IMR-90 (cell line): ENCODE results near the gene ZBTB7B. TPM values are rescaled to one million over a fixed set of nuclear protein-coding genes. Genes with fewer than 3 reads are reported as not detected.

ENCODE experiments used
- ATAC-seq: fragments of 200-7000 bp; cut with Tn5 transposase; 2 replicates; pipeline ENCODE4 v1.9.1; 2020; ENCODE audit warnings: low read depth, mild to moderate bottlenecking, moderate library complexity
- BruUV-seq: library from RNA; stranded (reverse); fragments of 400-500 nt; replicated peaks from 2 replicates; lab custom pipeline; 2021; lab: Mats Ljungman, UMichigan
- CTCF ChIA-PET: fragments of 300-600 bp; formaldehyde crosslinking; extraction: SDS; loops from one replicate; lab custom pipeline; 2021; ENCODE audit warnings: antibody characterized with exemption; lab: Yijun Ruan, JAX
- POLR2A ChIA-PET: fragments of 300-600 bp; sonication (Branson Sonifier 250); formaldehyde crosslinking; loops from one replicate; lab custom pipeline; 2022; ENCODE audit warnings: antibody characterized with exemption; ENCODE audit not compliant: unreplicated experiment; lab: Charles Lee
- DNase-seq: peaks from one replicate; pipeline ENCODE4 v3.0.0; 2013
- H2AFZ ChIP-seq: replicated peaks from 2 replicates; pipeline ENCODE3; 2013; ENCODE audit warnings: low read length, mild to moderate bottlenecking; ENCODE audit not compliant: poor library complexity
- H2AK5ac ChIP-seq: 2 replicates; pipeline ENCODE4 v1.6.1; 2013; ENCODE audit warnings: low read depth, low read length, inconsistent platforms
- H2AK9ac ChIP-seq: replicated peaks from 2 replicates; pipeline ENCODE3; 2013; ENCODE audit warnings: mild to moderate bottlenecking, low read depth, low read length, moderate library complexity; ENCODE audit not compliant: poor library complexity
- H2BK120ac ChIP-seq: 2 replicates; pipeline ENCODE4 v1.6.1; 2013; ENCODE audit warnings: low read depth, low read length, inconsistent platforms
- H2BK15ac ChIP-seq: 3 replicates; pipeline ENCODE4 v1.6.1; 2013; ENCODE audit warnings: low read depth, low read length, inconsistent platforms
- H2BK20ac ChIP-seq: 2 replicates; pipeline ENCODE4 v1.6.1; 2013; ENCODE audit warnings: low read depth, mild to moderate bottlenecking, inconsistent platforms, low read length, moderate library complexity
- H2BK5ac ChIP-seq: 2 replicates; pipeline ENCODE4 v1.6.1; 2013; ENCODE audit warnings: mild to moderate bottlenecking, low read depth, low read length, inconsistent platforms; ENCODE audit not compliant: poor library complexity, severe bottlenecking
- H3K14ac ChIP-seq: replicated peaks from 2 replicates; pipeline ENCODE4 v1.6.1; 2013; ENCODE audit warnings: low read depth, low read length, inconsistent platforms
- H3K18ac ChIP-seq: 2 replicates; pipeline ENCODE4 v1.6.1; 2013; ENCODE audit warnings: low read depth, low read length, control low read depth
- H3K23ac ChIP-seq: 2 replicates; pipeline ENCODE4 v1.6.1; 2013; ENCODE audit warnings: low read depth, low read length, inconsistent platforms
- H3K27ac ChIP-seq: 2 replicates; pipeline ENCODE4 v1.5.1; 2013; ENCODE audit warnings: mild to moderate bottlenecking, control low read depth, low read length; ENCODE audit not compliant: insufficient read depth
- H3K27me3 ChIP-seq: 2 replicates; pipeline ENCODE4 v1.6.1; 2013; ENCODE audit warnings: low read length; ENCODE audit not compliant: control insufficient read depth, insufficient read depth
- H3K36me3 ChIP-seq: 2 replicates; pipeline ENCODE4 v1.6.1; 2013; ENCODE audit warnings: low read length, mixed read lengths; ENCODE audit not compliant: control insufficient read depth, insufficient read depth
- H3K4ac ChIP-seq: 2 replicates; pipeline ENCODE4 v1.6.1; 2013; ENCODE audit warnings: low read depth, low read length, inconsistent platforms
- H3K4me1 ChIP-seq: 2 replicates; pipeline ENCODE4 v1.6.1; 2013; ENCODE audit warnings: low read length, mixed read lengths; ENCODE audit not compliant: control insufficient read depth, insufficient read depth
- H3K4me2 ChIP-seq: 2 replicates; pipeline ENCODE4 v1.6.1; 2013; ENCODE audit warnings: low read depth, mild to moderate bottlenecking, control low read depth, low read length, moderate library complexity
- H3K4me3 ChIP-seq: 2 replicates; pipeline ENCODE4 v1.5.1; 2013; ENCODE audit warnings: low read depth, mild to moderate bottlenecking, control low read depth, low read length, moderate library complexity; ENCODE audit not compliant: insufficient read depth
- H3K56ac ChIP-seq: 2 replicates; pipeline ENCODE4 v1.6.1; 2013; ENCODE audit warnings: low read length, inconsistent platforms; ENCODE audit not compliant: insufficient read depth; ENCODE audit errors: extremely low read depth
- H3K79me1 ChIP-seq, 2 experiments: 2 replicates each; pipeline ENCODE4 v1.6.1; 2013; ENCODE audit warnings: low read length in 2 of 2, inconsistent platforms in 1 of 2, low read depth in 1 of 2
- H3K9ac ChIP-seq: 2 replicates; pipeline ENCODE4 v1.6.1; 2013; ENCODE audit warnings: low read depth, low read length, control low read depth
- H3K9me1 ChIP-seq: 2 replicates; pipeline ENCODE4 v1.6.1; 2013; ENCODE audit warnings: low read length, inconsistent platforms; ENCODE audit not compliant: insufficient read depth
- H3K9me3 ChIP-seq: 2 replicates; pipeline ENCODE4 v1.6.1; 2013; ENCODE audit warnings: low read length; ENCODE audit not compliant: control insufficient read depth, insufficient read depth
- H4K20me1 ChIP-seq: 2 replicates; pipeline ENCODE4 v1.6.1; 2013; ENCODE audit warnings: low read length, inconsistent platforms; ENCODE audit not compliant: insufficient read depth
- H4K5ac ChIP-seq: 2 replicates; pipeline ENCODE4 v1.6.1; 2013; ENCODE audit warnings: mild to moderate bottlenecking, low read depth, low read length, control low read depth
- H4K8ac ChIP-seq, 2 experiments: 2 replicates each; pipeline ENCODE4 v1.6.1; 2013; ENCODE audit warnings: low read depth in 2 of 2, low read length in 2 of 2, control low read depth in 1 of 2, inconsistent platforms in 1 of 2
- H4K91ac ChIP-seq: 2 replicates; pipeline ENCODE4 v1.6.1; 2013; ENCODE audit warnings: low read depth, low read length, inconsistent platforms; ENCODE audit not compliant: insufficient read depth
- BHLHE40 ChIP-seq: fragments of 150-350 bp; IDR thresholded peaks from 2 replicates; pipeline ENCODE4 v1.6.1; 2016; ENCODE audit warnings: mild to moderate bottlenecking, low read depth, low read length
- CEBPB ChIP-seq: IDR thresholded peaks from 2 replicates; pipeline ENCODE4 v1.6.1; 2012; ENCODE audit warnings: low read depth, low read length, improper control_type of control experiment
- CHD1 ChIP-seq: IDR thresholded peaks from 2 replicates; pipeline ENCODE4 v1.6.1; 2012; ENCODE audit warnings: low read depth, low read length, improper control_type of control experiment
- FOS ChIP-seq: fragments of 150-350 bp; IDR thresholded peaks from 2 replicates; pipeline ENCODE4 v1.6.1; 2016; ENCODE audit warnings: low read depth, low read length
- MAFK ChIP-seq: IDR thresholded peaks from 2 replicates; pipeline ENCODE4 v1.6.1; 2012; ENCODE audit warnings: low read depth, low read length, improper control_type of control experiment
- MAZ ChIP-seq: IDR thresholded peaks from 2 replicates; pipeline ENCODE4 v1.6.1; 2012; ENCODE audit warnings: low read depth, mild to moderate bottlenecking, low read length, improper control_type of control experiment, moderate library complexity, borderline replicate concordance
- MXI1 ChIP-seq: IDR thresholded peaks from 2 replicates; pipeline ENCODE4 v1.6.1; 2012; ENCODE audit warnings: low read depth, mild to moderate bottlenecking, low read length, moderate library complexity, borderline replicate concordance
- NFE2L2 ChIP-seq: fragments of 150-350 bp; IDR thresholded peaks from 2 replicates; pipeline ENCODE4 v1.6.1; 2016; ENCODE audit warnings: low read depth, mild to moderate bottlenecking, low read length
- POLR2A ChIP-seq: IDR thresholded peaks from 2 replicates; pipeline ENCODE4 v1.6.1; 2012; ENCODE audit warnings: mild to moderate bottlenecking, low read depth, low read length
- RCOR1 ChIP-seq: IDR thresholded peaks from 2 replicates; pipeline ENCODE4 v1.6.1; 2012; ENCODE audit warnings: mild to moderate bottlenecking, low read length, improper control_type of control experiment; ENCODE audit not compliant: insufficient replicate concordance
- RFX5 ChIP-seq: IDR thresholded peaks from 2 replicates; pipeline ENCODE4 v1.8.0; 2012; ENCODE audit warnings: low read depth, mild to moderate bottlenecking, low read length, moderate library complexity
- SMC3 ChIP-seq: fragments of 150-350 bp; IDR thresholded peaks from 2 replicates; pipeline ENCODE4 v1.6.1; 2016; ENCODE audit warnings: low read depth, mild to moderate bottlenecking, antibody characterized with exemption, low read length, moderate library complexity
- WGBS, 2 experiments: methylation state at CpG; one replicate each; pipeline versions ENCODE4 v1.1.5 to v1.1.7; 2013; ENCODE audit warnings: missing lambda C conversion rate in 2 of 2; ENCODE audit not compliant: insufficient read length in 1 of 2; ENCODE audit errors: extremely low coverage in 2 of 2; 5-methylcytosine and 5-hydroxymethylcytosine counted together
- dilution Hi-C: fragments of 300-500 bp; cut with HindIII; formaldehyde crosslinking; loops from one replicate; pipeline ENCODE4 v1.14.3; 2018; ENCODE audit warnings: low sequenced_read_pairs; ENCODE audit not compliant: unreplicated experiment
- in situ Hi-C: fragments of 300-500 bp; cut with MboI; formaldehyde crosslinking; loops from 3 replicates; pipeline ENCODE4 v1.14.3; 2019; ENCODE audit warnings: low sequenced_read_pairs, inconsistent platforms, mixed read lengths
- intact Hi-C: fragments of 100-400 bp; cut with micrococcal nuclease; formaldehyde crosslinking; loops from 2 replicates; pipeline ENCODE4 v1.10.0; 2022
- polyA plus RNA-seq, 3 experiments: library from polyadenylated mRNA; depleted of rRNA; stranded (reverse); fragments of >200 nt; gene quantifications; 2 replicates each; pipeline ENCODE4 v1.2.3, GENCODE V29; 2012; ENCODE audit warnings: low replicate concordance in 1 of 3
- total RNA-seq: library from RNA; depleted of rRNA; stranded (reverse); fragments of >200 nt; gene quantifications from 2 replicates; pipeline ENCODE4 v1.2.3, GENCODE V29; 2012
- TF ChIP-seq, protein P1 (sequence below): conservative IDR thresholded peaks from 2 replicates; pipeline ENCODE4 v1.5.1; 2012; ENCODE audit warnings: mild to moderate bottlenecking, low read depth, low read length, improper control_type of control experiment
- TF ChIP-seq, protein P2 (sequence below): fragments of 150-350 bp; IDR thresholded peaks from 2 replicates; pipeline ENCODE4 v1.6.1; 2017; ENCODE audit warnings: mild to moderate bottlenecking, antibody characterized with exemption, low read length, low read depth

The ZBTB7B gene
- total and polyA plus RNA-seq, 2 of the 4 experiments (the other 2 are of a cell fraction): 7.7 to 17.4 TPM

DNA sequence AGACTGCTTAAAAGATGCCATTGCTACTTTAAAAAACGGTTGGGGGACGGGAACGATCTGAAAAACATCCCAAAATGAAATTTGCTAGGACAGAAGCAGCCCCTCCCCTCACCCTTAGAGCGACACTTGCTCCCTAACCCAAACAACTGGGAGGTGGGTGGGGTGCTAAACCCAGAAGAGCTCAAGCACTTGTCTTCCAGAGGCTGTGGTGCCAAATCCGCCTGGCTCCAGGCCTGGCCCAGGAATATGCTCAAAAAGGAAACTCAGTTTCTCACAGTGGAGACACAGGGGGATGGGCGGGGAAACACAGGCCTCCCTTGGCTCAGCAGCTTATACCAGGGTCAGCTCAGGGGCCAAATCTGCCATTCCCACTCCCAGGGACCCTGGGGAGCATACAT, 46.1 kb upstream of the ZBTB7B start:
- Histone ChIP-seq H2BK120ac (no peak overlapping the region), H3K27ac (peak overlapping the region; percentile 29), H3K27me3 (no peaks in the 10 kb centered on the region), H2BK20ac (no peak overlapping the region), H4K91ac (peak overlapping the region; percentile 33; the same call in 1 of the 2 replicates), H3K36me3 (peaks cover 10% of the 10 kb centered on the region), H3K79me1 (peaks cover 18 to 58% of the 10 kb centered on the region in 2 experiments; a peak in 3 of 4 replicates), H4K5ac (peak overlapping the region; percentile 70), H3K9ac (peak overlapping the region; percentile 74), H2AK9ac (peak overlapping the region; percentile 81), H3K4ac (peak overlapping the region; percentile 26), H3K23ac (no peak overlapping the region; the same call in 1 of the 2 replicates), H3K4me3 (peak overlapping the region; percentile 59; the same call in 1 of the 2 replicates), H3K18ac (no peak overlapping the region), H4K8ac (peak overlapping the region; percentile 71 to 85), H2AK5ac (peak overlapping the region; percentile 15; the same call in 1 of the 2 replicates), H4K20me1 (peaks cover 17% of the 10 kb centered on the region), H3K14ac (0 out of 2 replicates have a peak overlapping the region, but pooled peaks have one; percentile 5), H3K9me1 (peaks cover 9% of the 10 kb centered on the region), H3K56ac (no peak overlapping the region), H3K4me1 (peaks cover 15% of the 10 kb centered on the region), H3K9me3 (no peaks in the 10 kb centered on the region), H2BK15ac (no peak overlapping the region), H3K4me2 (peak overlapping the region; percentile 92), H2BK5ac (no peak overlapping the region), H2AFZ (peak overlapping the region; percentile 86)
- CTCF ChIA-PET: interaction anchor here (0.8 to 1.5 kb wide), 4 partner anchors 7 to 217 kb away, joined by 3 to 7 read pairs (median 4); partner anchors contain the start of gene KRTCAP2
- dilution Hi-C loops: no loop called here
- TF ChIP-seq CEBPB: no peak
- TF ChIP-seq, protein P1, sequence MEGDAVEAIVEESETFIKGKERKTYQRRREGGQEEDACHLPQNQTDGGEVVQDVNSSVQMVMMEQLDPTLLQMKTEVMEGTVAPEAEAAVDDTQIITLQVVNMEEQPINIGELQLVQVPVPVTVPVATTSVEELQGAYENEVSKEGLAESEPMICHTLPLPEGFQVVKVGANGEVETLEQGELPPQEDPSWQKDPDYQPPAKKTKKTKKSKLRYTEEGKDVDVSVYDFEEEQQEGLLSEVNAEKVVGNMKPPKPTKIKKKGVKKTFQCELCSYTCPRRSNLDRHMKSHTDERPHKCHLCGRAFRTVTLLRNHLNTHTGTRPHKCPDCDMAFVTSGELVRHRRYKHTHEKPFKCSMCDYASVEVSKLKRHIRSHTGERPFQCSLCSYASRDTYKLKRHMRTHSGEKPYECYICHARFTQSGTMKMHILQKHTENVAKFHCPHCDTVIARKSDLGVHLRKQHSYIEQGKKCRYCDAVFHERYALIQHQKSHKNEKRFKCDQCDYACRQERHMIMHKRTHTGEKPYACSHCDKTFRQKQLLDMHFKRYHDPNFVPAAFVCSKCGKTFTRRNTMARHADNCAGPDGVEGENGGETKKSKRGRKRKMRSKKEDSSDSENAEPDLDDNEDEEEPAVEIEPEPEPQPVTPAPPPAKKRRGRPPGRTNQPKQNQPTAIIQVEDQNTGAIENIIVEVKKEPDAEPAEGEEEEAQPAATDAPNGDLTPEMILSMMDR: no peak
- TF ChIP-seq CHD1: no peak
- no peak for TF ChIP-seq BHLHE40
- TF ChIP-seq FOS: no peak
- no peak for TF ChIP-seq MAZ
- TF ChIP-seq NFE2L2: no peak
- TF ChIP-seq RCOR1: no peak
- TF ChIP-seq MAFK: no peak
- TF ChIP-seq RFX5: no peak
- no peak for TF ChIP-seq MXI1
- TF ChIP-seq SMC3: no peak
- TF ChIP-seq, protein P2, sequence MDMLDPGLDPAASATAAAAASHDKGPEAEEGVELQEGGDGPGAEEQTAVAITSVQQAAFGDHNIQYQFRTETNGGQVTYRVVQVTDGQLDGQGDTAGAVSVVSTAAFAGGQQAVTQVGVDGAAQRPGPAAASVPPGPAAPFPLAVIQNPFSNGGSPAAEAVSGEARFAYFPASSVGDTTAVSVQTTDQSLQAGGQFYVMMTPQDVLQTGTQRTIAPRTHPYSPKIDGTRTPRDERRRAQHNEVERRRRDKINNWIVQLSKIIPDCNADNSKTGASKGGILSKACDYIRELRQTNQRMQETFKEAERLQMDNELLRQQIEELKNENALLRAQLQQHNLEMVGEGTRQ: no peak
- TF ChIP-seq POLR2A: no peak
- intact Hi-C loops: loop anchor here (1.0 to 5.0 kb wide), 2 partner anchors 61 to 106 kb away; partner anchors contain the start of gene EFNA4
- WGBS, 2 experiments: no CpG with 5 or more reads among the region's 6 CpGs
- DNase-seq (no peak), ATAC-seq (no peak)
- in situ Hi-C loops: loop anchor here (10.0 kb wide), 1 partner anchor 98 kb away; the partner anchor contains the start of gene ADAM15
- BruUV-seq: no TSS peak
- POLR2A ChIA-PET: interaction anchor here (0.9 to 1.2 kb wide), 2 partner anchors 20 to 61 kb away, joined by 4 to 7 read pairs; partner anchors contain the start of gene PMVK
